ENCODE results near the gene MNT.
"Not testable (repeated sequence)": the region's sequence is repeated elsewhere in the genome, so short reads cannot be mapped to it uniquely, and the experiment has no call there.

Gene MNT

GRCh38 chr17:2400877-2401425, at the start of gene MNT:
TSS of gene MNT (minus strand) at chr17:2401060. CDS start at chr17:2400712, 348 bp downstream.
- TF ChIP-seq CTCF (conservative IDR thresholded peaks at IDR 0.05): no peak
- H3K27ac ChIP-seq: peak within 1 kb of the TSS; percentile 95

- H3K27ac ChIP-seq: peak overlapping the region; percentile 17; the same call in 1 of the 2 replicates
- TF ChIP-seq CTCF (conservative IDR thresholded peaks at IDR 0.05): no peak
Observed at GRCh38 chr17:2450016-2450650, 49.3 kb upstream of the MNT start.

GRCh38 chr17:2449486-2449885, 48.6 kb upstream of the MNT start:
- peak overlapping the region; percentile 17; the same call in 1 of the 2 replicates for H3K27ac ChIP-seq
- TF ChIP-seq CTCF (conservative IDR thresholded peaks at IDR 0.05): no peak

GRCh38 chr17:2447479-2447878, 46.6 kb upstream of the MNT start:
- not testable (repeated sequence) for H3K27ac ChIP-seq

- H3K27ac ChIP-seq: no peak overlapping the region
- TF ChIP-seq CTCF (conservative IDR thresholded peaks at IDR 0.05): no peak
Observed at GRCh38 chr17:2445638-2446037, 44.8 kb upstream of the MNT start.

GRCh38 chr17:2444382-2444781, 43.5 kb upstream of the MNT start:
- TF ChIP-seq CTCF (conservative IDR thresholded peaks at IDR 0.05): no peak
- H3K27ac ChIP-seq: no peak overlapping the region

- no peak for TF ChIP-seq CTCF (conservative IDR thresholded peaks at IDR 0.05)
- H3K27ac ChIP-seq: no peak overlapping the region
Observed at GRCh38 chr17:2442166-2442565, 41.3 kb upstream of the MNT start.

GRCh38 chr17:2440930-2441329, 40.1 kb upstream of the MNT start:
- TF ChIP-seq CTCF (conservative IDR thresholded peaks at IDR 0.05): no peak
- no peak overlapping the region for H3K27ac ChIP-seq

- H3K27ac ChIP-seq: not testable (repeated sequence)
Observed at GRCh38 chr17:2439997-2440396, 39.1 kb upstream of the MNT start.

Data from VCaP (cell line).